ENCODE results near the gene LYPD8. TPM values are rescaled to one million over a fixed set of nuclear protein-coding genes. Genes with fewer than 3 reads are reported as not detected.

LYPD8 gene
- total and polyA plus RNA-seq, 9 donors = not detected

DNA sequence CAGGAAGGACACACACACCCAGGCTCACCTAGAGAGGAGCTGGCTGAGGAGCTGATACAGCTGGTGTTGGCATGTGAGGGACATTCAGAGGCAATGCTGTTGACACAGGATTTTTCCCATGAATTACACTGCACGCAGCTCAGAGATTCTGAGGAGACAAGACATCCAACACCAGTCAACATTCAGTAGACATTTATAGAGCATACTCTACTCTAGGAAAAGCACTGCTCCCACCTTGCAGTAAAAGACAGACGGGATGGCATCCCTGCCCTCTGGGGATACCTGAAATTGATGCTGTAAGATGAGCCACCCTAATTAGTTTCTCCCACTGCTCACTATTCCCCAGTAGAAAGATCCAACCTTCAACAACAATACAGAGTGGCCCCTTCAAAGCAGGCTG is 5.1 kb downstream of the LYPD8 start:
- Histone ChIP-seq H3K27me3 (ENCODE audit: control insufficient read depth, insufficient read depth, low read length) (no peaks in the 10 kb centered on the region), H3K9me3 (replicated peaks; ENCODE audit: control insufficient read depth, low read depth, low read length) (peaks cover 30% of the 10 kb centered on the region), H3K4me3 (ENCODE audit: low read length) (no peak overlapping the region), H3K27ac (ENCODE audit: low read length) (no peak overlapping the region), H3K36me3 (ENCODE audit: control insufficient read depth, insufficient read depth, low read length) (no peaks in the 10 kb centered on the region), H3K4me1 (ENCODE audit: control insufficient read depth, insufficient read depth, low read length) (no peaks in the 10 kb centered on the region)
- no CpG with 5 or more reads among the region's 2 CpGs for WGBS (ENCODE audit: insufficient coverage)
- DNase-seq = no peak

DNA sequence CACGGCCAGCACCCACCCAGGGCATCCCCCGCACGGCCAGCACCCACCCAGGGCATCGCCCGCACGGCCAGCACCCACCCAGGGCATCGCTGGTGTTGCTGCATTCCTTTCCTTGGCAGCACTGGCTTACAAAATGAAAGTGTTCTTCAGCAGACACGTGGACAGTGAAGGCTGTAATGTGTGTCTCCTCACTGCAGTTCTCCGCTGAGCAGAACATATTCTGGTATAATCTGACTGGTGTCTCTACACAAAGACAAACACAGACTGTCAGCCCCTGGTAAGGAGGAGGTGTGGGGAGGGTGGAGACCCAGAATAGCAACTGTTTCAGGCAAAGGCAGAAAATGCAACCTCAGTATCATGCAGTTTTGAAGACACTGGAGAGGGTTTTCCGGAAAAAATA is 7.3 kb downstream of the LYPD8 start:
- 94% methylated on average over 6 of the region's 10 CpGs for WGBS (ENCODE audit: insufficient coverage)
- Histone ChIP-seq H3K27me3 (ENCODE audit: control insufficient read depth, insufficient read depth, low read length) (no peaks in the 10 kb centered on the region), H3K4me1 (ENCODE audit: control insufficient read depth, insufficient read depth, low read length) (no peaks in the 10 kb centered on the region), H3K36me3 (ENCODE audit: control insufficient read depth, insufficient read depth, low read length) (no peaks in the 10 kb centered on the region), H3K9me3 (replicated peaks; ENCODE audit: control insufficient read depth, low read depth, low read length) (peaks cover 21% of the 10 kb centered on the region), H3K27ac (ENCODE audit: low read length) (no peak overlapping the region), H3K4me3 (ENCODE audit: low read length) (no peak overlapping the region)
- no peak for DNase-seq

DNA sequence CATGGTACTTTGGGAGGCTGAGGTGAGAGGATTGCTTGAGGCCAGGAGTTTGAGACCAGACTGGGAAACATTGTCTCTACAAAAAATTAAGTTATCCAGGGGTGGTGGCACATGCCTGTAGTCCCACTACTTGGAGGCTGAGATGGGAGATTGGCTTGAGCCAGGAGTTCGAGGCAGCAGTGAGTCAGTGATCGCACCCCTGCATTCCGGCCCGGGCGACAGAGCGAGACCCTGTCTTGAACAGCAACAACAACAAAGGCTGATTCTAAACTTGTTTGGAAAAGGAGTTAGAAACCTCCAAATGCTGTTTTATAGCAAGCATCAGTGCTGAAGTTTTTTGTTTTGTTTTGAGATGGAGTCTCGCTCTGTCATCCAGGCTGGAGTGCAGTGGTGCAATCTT is 14.7 kb downstream of the LYPD8 start:
- Histone ChIP-seq H3K36me3 (ENCODE audit: control insufficient read depth, insufficient read depth, low read length) (no peaks in the 10 kb centered on the region), H3K4me1 (ENCODE audit: control insufficient read depth, insufficient read depth, low read length) (no peaks in the 10 kb centered on the region), H3K27me3 (ENCODE audit: control insufficient read depth, insufficient read depth, low read length) (no peaks in the 10 kb centered on the region), H3K4me3 (ENCODE audit: low read length) (no peak overlapping the region), H3K9me3 (replicated peaks; ENCODE audit: control insufficient read depth, low read depth, low read length) (peaks cover 50% of the 10 kb centered on the region), H3K27ac (ENCODE audit: low read length) (no peak overlapping the region)
- 96% methylated on average over 6 of the region's 7 CpGs for WGBS (ENCODE audit: insufficient coverage)
- DNase-seq = no peak

DNA sequence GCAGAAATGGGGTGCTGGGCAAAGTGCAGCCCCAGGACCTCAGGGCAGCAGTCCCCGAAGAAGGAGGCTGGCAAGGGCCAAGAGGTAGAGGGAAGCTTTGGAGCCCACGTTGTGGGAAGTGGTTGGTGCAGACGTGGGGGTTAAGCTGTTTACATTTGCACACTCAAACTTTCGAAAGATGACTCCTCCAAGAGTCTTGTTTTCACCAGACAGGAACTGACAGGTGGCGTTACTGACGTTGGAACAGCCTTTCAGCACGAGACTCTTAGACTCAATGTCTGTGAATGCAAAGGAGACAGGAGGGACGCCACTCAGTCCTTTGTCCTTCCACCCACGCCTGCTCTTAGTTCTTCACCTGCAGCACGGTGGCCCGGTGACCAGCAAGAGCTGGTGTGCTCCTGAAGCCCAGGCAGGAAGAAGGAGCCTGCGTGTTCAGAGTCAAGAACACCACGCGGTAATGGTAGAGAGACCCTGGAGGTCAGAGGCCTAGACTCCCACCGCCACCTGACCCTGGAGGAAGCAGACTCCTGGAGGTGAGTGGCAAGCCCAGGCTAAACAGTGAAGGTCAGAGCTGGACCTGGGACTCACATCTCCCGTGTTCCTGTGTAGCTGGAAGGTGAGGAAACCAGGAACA is 15.9 kb downstream of the LYPD8 start:
- no peak overlapping the region for H3K4me3 ChIP-seq (ENCODE audit: low read length)
- no peak overlapping the region for H3K27ac ChIP-seq (ENCODE audit: low read length)
- no peaks in the 10 kb centered on the region for H3K4me1 ChIP-seq (ENCODE audit: control insufficient read depth, insufficient read depth, low read length)
- WGBS (ENCODE audit: insufficient coverage) = 80% methylated on average over 12 of the region's 16 CpGs
- H3K36me3 ChIP-seq (ENCODE audit: control insufficient read depth, insufficient read depth, low read length) = no peaks in the 10 kb centered on the region
- H3K27me3 ChIP-seq (ENCODE audit: control insufficient read depth, insufficient read depth, low read length) = no peaks in the 10 kb centered on the region
- peaks cover 44% of the 10 kb centered on the region for H3K9me3 ChIP-seq (replicated peaks; ENCODE audit: control insufficient read depth, low read depth, low read length)
- no peak for DNase-seq

DNA sequence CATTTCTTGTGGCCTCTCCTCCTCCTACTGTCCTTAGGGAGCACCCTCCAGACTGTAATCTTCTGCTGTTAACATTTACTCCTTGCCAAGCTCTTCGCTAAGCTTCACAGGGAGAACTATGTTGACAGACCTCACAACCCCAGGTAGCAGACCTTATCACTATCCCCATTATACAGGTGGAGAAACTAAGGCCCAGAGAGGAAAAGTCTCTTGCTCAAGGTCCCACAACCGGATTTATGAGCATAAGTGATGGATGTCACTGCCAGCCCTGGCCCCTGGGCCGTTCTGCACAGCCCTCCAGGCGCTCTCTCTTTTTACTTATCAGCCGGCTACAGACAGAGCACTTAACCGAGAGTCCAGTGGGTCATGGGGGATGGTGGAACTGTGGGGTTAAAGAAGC is 18.1 kb downstream of the LYPD8 start:
- H3K9me3 ChIP-seq (replicated peaks; ENCODE audit: control insufficient read depth, low read depth, low read length) = peaks cover 59% of the 10 kb centered on the region
- H3K36me3 ChIP-seq (ENCODE audit: control insufficient read depth, insufficient read depth, low read length) = no peaks in the 10 kb centered on the region
- no peak overlapping the region for H3K27ac ChIP-seq (ENCODE audit: low read length)
- DNase-seq = no peak
- no CpG with 5 or more reads among the region's 6 CpGs for WGBS (ENCODE audit: insufficient coverage)
- H3K27me3 ChIP-seq (ENCODE audit: control insufficient read depth, insufficient read depth, low read length) = no peaks in the 10 kb centered on the region
- no peak overlapping the region for H3K4me3 ChIP-seq (ENCODE audit: low read length)
- no peaks in the 10 kb centered on the region for H3K4me1 ChIP-seq (ENCODE audit: control insufficient read depth, insufficient read depth, low read length)

DNA sequence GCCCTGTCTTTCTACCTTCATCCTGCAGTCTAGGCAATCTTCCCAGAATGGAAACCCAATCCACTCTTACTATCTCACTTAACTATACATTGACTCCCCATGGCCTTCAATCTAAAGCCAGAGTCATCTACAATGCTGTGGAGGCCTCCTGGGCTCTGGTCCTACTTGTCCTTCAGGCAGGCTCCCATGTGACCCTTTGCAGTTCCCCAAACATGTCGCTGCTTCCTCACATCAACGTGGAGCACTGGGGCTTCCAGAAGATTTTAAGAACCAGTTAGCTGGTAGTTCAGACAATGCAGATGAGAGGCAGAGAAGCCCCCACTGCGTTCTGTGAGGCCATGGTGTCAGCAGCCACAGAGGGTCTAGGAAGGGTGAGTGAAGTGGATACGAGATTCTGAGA is 18.6 kb downstream of the LYPD8 start:
- Histone ChIP-seq H3K9me3 (replicated peaks; ENCODE audit: control insufficient read depth, low read depth, low read length) (peaks cover 63% of the 10 kb centered on the region), H3K4me3 (ENCODE audit: low read length) (no peak overlapping the region), H3K4me1 (ENCODE audit: control insufficient read depth, insufficient read depth, low read length) (no peaks in the 10 kb centered on the region), H3K36me3 (ENCODE audit: control insufficient read depth, insufficient read depth, low read length) (no peaks in the 10 kb centered on the region), H3K27me3 (ENCODE audit: control insufficient read depth, insufficient read depth, low read length) (no peaks in the 10 kb centered on the region), H3K27ac (ENCODE audit: low read length) (no peak overlapping the region)
- 74% methylated on average over 4 of the region's 4 CpGs for WGBS (ENCODE audit: insufficient coverage)
- no peak for DNase-seq

DNA sequence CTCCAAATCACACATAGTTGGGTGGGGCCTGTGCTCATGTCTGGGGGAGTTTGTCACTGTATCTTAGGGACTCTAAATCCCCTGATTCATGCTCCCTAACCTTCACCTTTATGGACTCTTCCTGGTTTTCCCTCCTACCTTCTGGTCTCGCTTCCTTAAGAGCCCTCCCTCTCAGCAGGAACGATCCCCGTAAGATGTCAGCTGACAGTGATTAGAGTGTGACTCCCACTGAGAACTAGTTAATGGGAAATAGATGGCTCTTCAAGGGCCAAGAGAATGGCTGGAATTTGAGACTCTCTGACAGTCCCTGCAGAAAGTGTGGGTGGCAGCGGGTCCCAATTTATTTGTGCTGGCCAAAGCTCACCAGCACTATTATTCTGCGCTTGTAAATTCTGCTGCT is 22.0 kb downstream of the LYPD8 start:
- 90% methylated on average over 2 of the region's 5 CpGs for WGBS (ENCODE audit: insufficient coverage)
- Histone ChIP-seq H3K9me3 (replicated peaks; ENCODE audit: control insufficient read depth, low read depth, low read length) (peaks cover 56% of the 10 kb centered on the region), H3K36me3 (ENCODE audit: control insufficient read depth, insufficient read depth, low read length) (no peaks in the 10 kb centered on the region), H3K4me3 (ENCODE audit: low read length) (no peak overlapping the region), H3K4me1 (ENCODE audit: control insufficient read depth, insufficient read depth, low read length) (no peaks in the 10 kb centered on the region), H3K27me3 (ENCODE audit: control insufficient read depth, insufficient read depth, low read length) (no peaks in the 10 kb centered on the region), H3K27ac (ENCODE audit: low read length) (no peak overlapping the region)
- no peak for DNase-seq

DNA sequence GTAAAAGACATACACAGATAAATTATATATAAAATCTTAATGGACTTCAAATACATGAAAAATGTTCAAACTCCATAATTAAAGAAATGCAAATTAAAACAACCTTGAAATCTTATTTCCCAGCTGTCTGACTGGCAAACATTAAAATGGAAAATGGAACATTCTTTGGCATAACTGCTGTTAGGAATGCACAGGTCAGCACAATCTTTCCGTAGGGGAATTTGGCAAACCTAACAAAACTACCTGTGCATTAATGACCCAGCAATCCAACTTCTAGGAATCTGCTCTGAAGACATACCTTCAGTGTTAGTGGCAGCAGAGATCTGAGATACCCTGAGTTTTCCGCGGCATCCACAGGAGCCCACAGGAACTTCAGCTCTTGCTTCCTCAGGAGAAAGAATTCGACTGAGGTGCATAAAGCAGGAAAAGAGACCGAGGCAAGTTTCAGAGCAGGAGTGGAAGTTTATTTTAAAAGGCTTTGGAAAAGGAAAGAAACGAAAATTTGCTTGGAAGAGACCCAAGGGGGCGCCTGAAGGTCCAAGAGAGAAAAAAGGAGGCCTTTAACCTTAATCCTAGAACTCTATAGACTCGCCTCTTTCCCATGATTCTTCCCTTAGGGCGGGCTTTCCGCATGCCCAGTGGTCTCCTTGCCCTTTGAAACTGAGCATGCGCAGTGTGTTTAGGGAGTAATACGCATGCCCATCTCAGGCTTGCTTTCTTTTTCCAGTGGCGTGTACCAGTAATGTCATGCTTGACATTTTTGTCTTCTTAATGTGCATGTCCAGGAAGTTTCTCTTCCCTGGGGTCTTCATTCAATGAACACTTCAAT is 24.8 kb downstream of the LYPD8 start:
- Histone ChIP-seq H3K27ac (ENCODE audit: low read length) (no peak overlapping the region), H3K4me3 (ENCODE audit: low read length) (no peak overlapping the region), H3K9me3 (replicated peaks; ENCODE audit: control insufficient read depth, low read depth, low read length) (peaks cover 36% of the 10 kb centered on the region), H3K27me3 (ENCODE audit: control insufficient read depth, insufficient read depth, low read length) (no peaks in the 10 kb centered on the region), H3K4me1 (ENCODE audit: control insufficient read depth, insufficient read depth, low read length) (no peaks in the 10 kb centered on the region), H3K36me3 (ENCODE audit: control insufficient read depth, insufficient read depth, low read length) (no peaks in the 10 kb centered on the region)
- WGBS (ENCODE audit: insufficient coverage) = 87% methylated on average over 6 of the region's 13 CpGs
- no peak for DNase-seq

DNA sequence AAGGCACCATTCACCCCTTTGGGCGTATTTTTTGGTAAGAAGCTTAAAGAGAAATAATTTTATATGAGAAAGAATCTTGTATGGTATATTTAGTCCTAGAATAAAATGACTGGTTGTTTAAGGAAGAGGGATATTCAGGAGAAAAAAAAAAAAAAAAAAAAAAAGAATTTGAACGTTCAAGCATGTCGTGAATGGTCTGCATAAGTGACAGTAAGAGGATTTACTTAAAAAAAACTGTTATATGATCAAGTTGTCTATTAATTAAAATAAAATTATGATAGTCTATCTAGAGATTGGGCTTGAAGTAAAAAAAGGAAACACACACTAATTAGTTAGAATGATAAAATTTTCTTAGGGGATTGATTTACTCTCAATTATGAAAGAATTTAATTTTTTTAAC is 41.3 kb downstream of the LYPD8 start:
- DNase-seq = no peak
- Histone ChIP-seq H3K4me1 (ENCODE audit: control insufficient read depth, insufficient read depth, low read length) (no peaks in the 10 kb centered on the region), H3K36me3 (ENCODE audit: control insufficient read depth, insufficient read depth, low read length) (no peaks in the 10 kb centered on the region), H3K27me3 (ENCODE audit: control insufficient read depth, insufficient read depth, low read length) (no peaks in the 10 kb centered on the region), H3K9me3 (replicated peaks; ENCODE audit: control insufficient read depth, low read depth, low read length) (peaks cover 39% of the 10 kb centered on the region), H3K4me3 (ENCODE audit: low read length) (no peak overlapping the region), H3K27ac (ENCODE audit: low read length) (no peak overlapping the region)
- no CpG with 5 or more reads among the region's 3 CpGs for WGBS (ENCODE audit: insufficient coverage)

DNA sequence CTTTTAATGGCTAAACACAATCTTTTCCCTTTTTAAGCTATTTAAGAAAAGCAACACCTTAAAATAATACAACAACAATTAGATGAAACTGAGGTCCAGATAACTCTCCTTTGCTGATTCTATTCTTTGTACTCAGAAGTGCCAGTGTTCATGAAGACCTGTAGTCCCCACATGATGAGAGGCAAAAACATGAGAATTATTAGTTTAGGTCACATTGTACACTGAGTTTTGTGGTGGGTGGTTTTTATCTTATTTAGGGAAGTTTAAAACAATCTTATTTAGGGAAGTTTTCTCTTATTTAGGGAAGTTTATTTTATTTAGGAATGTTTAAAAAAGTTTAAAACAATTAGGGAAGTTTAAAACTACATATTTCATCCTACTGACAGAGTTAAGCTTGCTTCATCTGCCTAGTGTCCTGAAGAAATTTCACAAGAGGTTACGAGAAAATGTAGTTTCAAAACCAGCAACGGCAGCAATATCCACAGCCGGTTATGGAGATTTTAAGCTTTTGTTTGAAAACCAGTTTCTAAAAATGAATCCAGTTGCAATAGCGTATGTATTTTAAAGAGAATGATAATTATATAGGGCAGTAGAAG is 45.2 kb downstream of the LYPD8 start:
- DNase-seq = peak; percentile 35
- Histone ChIP-seq H3K4me1 (ENCODE audit: control insufficient read depth, insufficient read depth, low read length) (no peaks in the 10 kb centered on the region), H3K9me3 (replicated peaks; ENCODE audit: control insufficient read depth, low read depth, low read length) (peaks cover 41% of the 10 kb centered on the region), H3K27me3 (ENCODE audit: control insufficient read depth, insufficient read depth, low read length) (no peaks in the 10 kb centered on the region), H3K4me3 (ENCODE audit: low read length) (no peak overlapping the region), H3K27ac (ENCODE audit: low read length) (no peak overlapping the region), H3K36me3 (ENCODE audit: control insufficient read depth, insufficient read depth, low read length) (no peaks in the 10 kb centered on the region)
- WGBS (ENCODE audit: insufficient coverage) = 87% methylated on average over 3 of the region's 4 CpGs
